Hematopoietic multipotent progenitor cell treated with erythropoietin and hydrocortisone succinate and interleukin-3 and kit ligand, for 8 days (in vitro differentiated cells): ENCODE measurements around the gene KRT222.

Experiments
- DNase-seq: peaks from one replicate; pipeline ENCODE4 v3.0.0-alpha.2; 2015

The KRT222 gene

GRCh38 chr17:40664582-40665333, at the start of gene KRT222:
Gene KRT222 (minus strand): TSS chr17:40665177. CDS start chr17:40665099, 78 bp downstream.
- DNase-seq: no peak

- DNase-seq: no peak
Measured at GRCh38 chr17:40714473-40714872, 49.5 kb upstream of the KRT222 start.

GRCh38 chr17:40707745-40708144, 42.8 kb upstream of the KRT222 start:
- no peak for DNase-seq

- DNase-seq: no peak
Measured at GRCh38 chr17:40705584-40705983, 40.6 kb upstream of the KRT222 start.

- DNase-seq: no peak
Measured at GRCh38 chr17:40703652-40704051, 38.7 kb upstream of the KRT222 start, which contains the start of gene KRT24. Gene KRT24 (minus strand): TSS chr17:40703752. CDS start chr17:40703693, 59 bp downstream.

- DNase-seq: no peak
Measured at GRCh38 chr17:40702271-40702670, 37.3 kb upstream of the KRT222 start.

GRCh38 chr17:40699853-40700252, 34.9 kb upstream of the KRT222 start:
- no peak for DNase-seq

GRCh38 chr17:40699371-40699770, 34.4 kb upstream of the KRT222 start:
- no peak for DNase-seq

- no peak for DNase-seq
Measured at GRCh38 chr17:40697297-40697696, 32.3 kb upstream of the KRT222 start.

- DNase-seq: no peak
Measured at GRCh38 chr17:40696651-40697072, 31.7 kb upstream of the KRT222 start.

- no peak for DNase-seq
Measured at GRCh38 chr17:40695874-40696472, 31.0 kb upstream of the KRT222 start.

- no peak for DNase-seq
Measured at GRCh38 chr17:40694584-40694983, 29.6 kb upstream of the KRT222 start.

- no peak for DNase-seq
Measured at GRCh38 chr17:40687106-40687505, 22.1 kb upstream of the KRT222 start.

GRCh38 chr17:40686192-40686591, 21.2 kb upstream of the KRT222 start:
- no peak for DNase-seq

GRCh38 chr17:40680998-40681397, 16.0 kb upstream of the KRT222 start:
- DNase-seq: no peak

- DNase-seq: no peak
Measured at GRCh38 chr17:40679523-40679907, 14.5 kb upstream of the KRT222 start.

- no peak for DNase-seq
Measured at GRCh38 chr17:40678902-40679522, 14.0 kb upstream of the KRT222 start.

- DNase-seq: no peak
Measured at GRCh38 chr17:40675905-40676304, 10.9 kb upstream of the KRT222 start.

GRCh38 chr17:40672654-40673053, 7.7 kb upstream of the KRT222 start:
- no peak for DNase-seq

- no peak for DNase-seq
Measured at GRCh38 chr17:40671282-40671681, 6.3 kb upstream of the KRT222 start.

- no peak for DNase-seq
Measured at GRCh38 chr17:40666331-40666730, 1.4 kb upstream of the KRT222 start.

- DNase-seq: no peak
Measured at GRCh38 chr17:40663252-40663651, 1.7 kb downstream of the KRT222 start.

GRCh38 chr17:40659911-40660310, 5.1 kb downstream of the KRT222 start:
- DNase-seq: no peak

GRCh38 chr17:40658396-40658795, 6.6 kb downstream of the KRT222 start:
- no peak for DNase-seq
